ENCODE measurements around the gene FHOD3.
"Not testable (repeated sequence)": the region's sequence is repeated elsewhere in the genome, so short reads cannot be mapped to it uniquely, and the experiment has no call there.

Gene FHOD3

GRCh38 chr18:36350251-36350651 lies 52.7 kb downstream of the FHOD3 start:
- DNase-seq (ENCODE audit: low read depth in 2 of 2) = no peak

GRCh38 chr18:36350839-36351469 lies 53.4 kb downstream of the FHOD3 start:
- no peak for DNase-seq (ENCODE audit: low read depth in 2 of 2)

GRCh38 chr18:36352384-36352783 lies 54.9 kb downstream of the FHOD3 start:
- DNase-seq (ENCODE audit: low read depth in 2 of 2) = no peak

GRCh38 chr18:36354989-36355388 lies 57.5 kb downstream of the FHOD3 start:
- no peak for DNase-seq (ENCODE audit: low read depth in 2 of 2)

- DNase-seq (ENCODE audit: low read depth in 2 of 2) = no peak
These were observed 58.0 kb downstream of the FHOD3 start for GRCh38 chr18:36355511-36355910.

- DNase-seq (ENCODE audit: low read depth in 2 of 2) = not testable (repeated sequence)
These were observed 59.2 kb downstream of the FHOD3 start for GRCh38 chr18:36356741-36357140.

- DNase-seq (ENCODE audit: low read depth in 2 of 2) = no peak
These were observed 60.6 kb downstream of the FHOD3 start for GRCh38 chr18:36358141-36358540.

GRCh38 chr18:36360256-36360909 lies 62.9 kb downstream of the FHOD3 start:
- DNase-seq (ENCODE audit: low read depth in 2 of 2) = no peak

GRCh38 chr18:36364911-36365624 lies 67.6 kb downstream of the FHOD3 start:
- DNase-seq (ENCODE audit: low read depth in 2 of 2) = no peak

- DNase-seq (ENCODE audit: low read depth in 2 of 2) = no peak
These were observed 68.6 kb downstream of the FHOD3 start for GRCh38 chr18:36365836-36366775.

- no peak for DNase-seq (ENCODE audit: low read depth in 2 of 2)
These were observed 69.7 kb downstream of the FHOD3 start for GRCh38 chr18:36366994-36367839.

GRCh38 chr18:36368889-36369288 lies 71.4 kb downstream of the FHOD3 start:
- DNase-seq (ENCODE audit: low read depth in 2 of 2) = no peak

- no peak for DNase-seq (ENCODE audit: low read depth in 2 of 2)
These were observed 75.4 kb downstream of the FHOD3 start for GRCh38 chr18:36372903-36373311.

GRCh38 chr18:36374262-36374661 lies 76.7 kb downstream of the FHOD3 start:
- DNase-seq (ENCODE audit: low read depth in 2 of 2) = no peak

- DNase-seq (ENCODE audit: low read depth in 2 of 2) = no peak
These were observed 77.6 kb downstream of the FHOD3 start for GRCh38 chr18:36375118-36375517.

- DNase-seq (ENCODE audit: low read depth in 2 of 2) = no peak
These were observed 78.8 kb downstream of the FHOD3 start for GRCh38 chr18:36376361-36376760.

- no peak for DNase-seq (ENCODE audit: low read depth in 2 of 2)
These were observed 80.1 kb downstream of the FHOD3 start for GRCh38 chr18:36377626-36378025.

- no peak for DNase-seq (ENCODE audit: low read depth in 2 of 2)
These were observed 80.7 kb downstream of the FHOD3 start for GRCh38 chr18:36378205-36378604.

- DNase-seq (ENCODE audit: low read depth in 2 of 2) = no peak
These were observed 82.0 kb downstream of the FHOD3 start for GRCh38 chr18:36379435-36379984.

- DNase-seq (ENCODE audit: low read depth in 2 of 2) = no peak
These were observed 82.8 kb downstream of the FHOD3 start for GRCh38 chr18:36380173-36380827.
